Muscle of leg (tissue), 11 donors: ENCODE measurements around the gene FAM229A. TPM values are rescaled to one million over a fixed set of nuclear protein-coding genes. Genes with fewer than 3 reads are reported as not detected.
A peak's percentile ranks its signal among the peaks of the same experiment; 100 is the strongest.
"Not testable (repeated sequence)": the region's sequence is repeated elsewhere in the genome, so short reads cannot be mapped to it uniquely, and the experiment has no call there.

ENCODE experiments used
- DNase-seq: peaks from one replicate; pipeline ENCODE4 v3.0.0; 2013
- H3K27ac ChIP-seq: one replicate; pipeline ENCODE4 v1.5.1; 2013; ENCODE audit warnings: mild to moderate bottlenecking, low read length, control low read depth
- H3K27me3 ChIP-seq: one replicate; pipeline ENCODE4 v1.6.1; 2013; ENCODE audit warnings: low read length; ENCODE audit not compliant: control insufficient read depth, insufficient read depth
- H3K36me3 ChIP-seq: one replicate; pipeline ENCODE4 v1.6.1; 2013; ENCODE audit warnings: low read length; ENCODE audit not compliant: control insufficient read depth, insufficient read depth
- H3K4me1 ChIP-seq: one replicate; pipeline ENCODE4 v1.6.1; 2013; ENCODE audit warnings: low read length; ENCODE audit not compliant: control insufficient read depth, insufficient read depth
- H3K4me3 ChIP-seq: one replicate; pipeline ENCODE4 v1.5.1; 2013; ENCODE audit warnings: low read length, control low read depth
- H3K9me3 ChIP-seq: replicated peaks from 2 replicates; pipeline ENCODE4 v1.6.1; 2013; ENCODE audit warnings: low read depth, low read length; ENCODE audit not compliant: control insufficient read depth
- WGBS: methylation state at CpG from one replicate; pipeline ENCODE4 v1.1.5; 2013; ENCODE audit warnings: missing lambda C conversion rate; ENCODE audit not compliant: insufficient coverage; 5-methylcytosine and 5-hydroxymethylcytosine counted together
- polyA plus RNA-seq, 8 donors: library from polyadenylated mRNA; unstranded; fragments of 120-200 nt; gene quantifications; one replicate each; pipeline versions ENCODE4 v1.2.1 to v1.2.3, GENCODE V29; 2013; ENCODE audit warnings: inconsistent platforms in 1 of 8, low replicate concordance in 1 of 8; ENCODE audit not compliant: insufficient read length in 8 of 8, insufficient read depth in 1 of 8
- total RNA-seq: library from RNA; stranded (reverse); fragments of 120-200 nt; gene quantifications from one replicate; pipeline ENCODE4 v1.2.4, GENCODE V29; 2013

The FAM229A gene
- total and polyA plus RNA-seq, 9 donors, result 3.3 to 10.4 (median 5.7) TPM

DNA sequence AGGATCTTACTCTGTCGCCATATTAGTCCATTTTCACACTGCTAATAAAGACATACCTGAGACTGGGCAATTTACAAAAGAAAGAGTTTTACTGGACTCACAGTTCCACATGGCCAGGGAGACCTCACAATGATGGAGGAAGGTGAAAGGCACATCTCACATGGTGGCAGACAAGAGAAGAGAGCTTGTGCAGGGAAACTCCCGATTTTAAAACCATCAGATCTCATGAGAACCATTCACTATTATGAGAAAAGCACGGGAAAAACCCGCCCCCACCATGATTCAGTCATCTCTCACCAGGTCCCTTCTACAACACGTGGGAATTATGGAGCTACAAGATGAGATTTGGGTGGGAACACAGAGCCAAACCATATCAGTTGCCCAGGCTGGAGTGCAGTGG, 34.2 kb upstream of the FAM229A start:
- H3K27ac ChIP-seq, H3K27me3 ChIP-seq, H3K4me3 ChIP-seq, DNase-seq, H3K9me3 ChIP-seq: not testable (repeated sequence)
- Histone ChIP-seq H3K4me1 (peaks cover 18% of the 10 kb centered on the region), H3K36me3 (peaks cover 18% of the 10 kb centered on the region)
- no CpG with 5 or more reads among the region's 5 CpGs for WGBS

DNA sequence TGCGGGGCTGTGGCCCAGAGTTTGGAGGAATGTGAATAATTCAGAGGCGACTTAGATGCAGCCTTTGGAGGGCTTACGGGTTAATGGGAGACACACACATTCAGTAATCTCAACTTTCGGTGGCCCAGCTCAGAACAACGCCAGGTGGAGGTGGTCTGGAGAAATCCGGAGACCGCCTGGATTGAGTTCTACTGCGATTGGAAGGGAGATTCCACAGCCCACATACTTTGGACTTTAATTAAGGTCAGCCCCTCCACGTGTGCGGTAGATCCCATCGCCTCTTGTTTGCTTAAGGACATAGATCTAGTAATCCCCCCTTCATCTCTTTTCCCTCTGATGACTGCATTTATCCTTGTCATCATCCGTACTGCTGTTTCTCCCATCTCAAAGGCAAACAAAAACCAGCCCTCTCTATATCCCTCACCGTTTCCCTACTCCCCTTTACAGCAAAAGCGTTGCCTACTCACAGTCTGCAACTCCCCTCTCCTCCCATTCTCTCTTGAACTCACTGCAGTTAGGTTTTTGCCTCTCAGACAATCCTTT, 32.7 kb upstream of the FAM229A start:
- no peaks in the 10 kb centered on the region for H3K9me3 ChIP-seq
- 0% methylated on average over 4 of the region's 14 CpGs for WGBS
- DNase-seq, result no peak
- peak overlapping the region; percentile 82 for H3K4me3 ChIP-seq
- H3K4me1 ChIP-seq, result peaks cover 15% of the 10 kb centered on the region
- H3K36me3 ChIP-seq, result peaks cover 33% of the 10 kb centered on the region
- H3K27me3 ChIP-seq, result no peaks in the 10 kb centered on the region
- H3K27ac ChIP-seq, result peak overlapping the region; percentile 99

DNA sequence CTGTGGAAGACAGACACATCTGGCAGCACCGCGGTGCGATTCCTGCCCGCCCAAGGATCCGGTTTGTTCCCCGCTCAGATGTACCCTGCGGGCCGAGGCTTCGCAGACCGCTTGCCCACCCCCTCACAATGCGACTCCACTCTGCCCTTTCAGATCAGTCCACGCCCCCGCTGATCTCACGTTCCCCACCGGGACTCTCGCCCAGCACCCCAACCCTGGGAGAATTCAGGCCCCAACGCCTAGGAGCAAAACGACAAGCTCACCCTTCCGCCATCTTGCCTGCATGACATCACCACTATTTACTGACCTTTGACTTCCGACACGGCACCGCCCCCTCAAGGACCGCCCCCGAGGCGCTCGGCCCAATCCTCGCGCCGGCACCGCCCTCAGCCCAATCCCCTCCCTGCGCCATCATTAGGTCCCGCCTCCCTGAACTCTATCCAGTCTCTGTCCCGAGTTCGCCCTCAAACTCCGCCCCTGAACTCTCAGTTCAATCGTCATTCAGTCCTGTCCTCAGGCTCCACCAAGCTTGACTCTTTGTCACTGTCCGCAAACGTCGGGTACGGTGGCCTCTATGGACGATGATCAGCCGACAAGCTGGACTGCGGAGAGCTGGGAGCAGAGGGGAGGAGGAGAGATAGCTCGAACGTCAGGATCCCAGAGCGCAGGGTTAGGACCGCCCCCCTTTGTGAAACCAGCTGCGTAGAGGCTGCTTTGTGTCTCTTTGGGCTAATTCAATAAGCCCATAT, 32.0 kb upstream of the FAM229A start, which contains the start of gene BSDC1:
Gene BSDC1 (minus strand): TSS at position 301 of the 749 bp plus-strand sequence. CDS start 27 bp downstream, at position 274.
- 0% methylated on average over 48 of the region's 48 CpGs for WGBS
- Histone ChIP-seq H3K36me3 (peaks cover 38% of the 10 kb centered on the region), H3K4me1 (peaks cover 15% of the 10 kb centered on the region), H3K27ac (peak within 1 kb of the TSS; percentile 99), H3K9me3 (no peaks in the 10 kb centered on the region), H3K4me3 (peak within 1 kb of the TSS; percentile 82), H3K27me3 (no peaks in the 10 kb centered on the region)
- peak; percentile 100 for DNase-seq

DNA sequence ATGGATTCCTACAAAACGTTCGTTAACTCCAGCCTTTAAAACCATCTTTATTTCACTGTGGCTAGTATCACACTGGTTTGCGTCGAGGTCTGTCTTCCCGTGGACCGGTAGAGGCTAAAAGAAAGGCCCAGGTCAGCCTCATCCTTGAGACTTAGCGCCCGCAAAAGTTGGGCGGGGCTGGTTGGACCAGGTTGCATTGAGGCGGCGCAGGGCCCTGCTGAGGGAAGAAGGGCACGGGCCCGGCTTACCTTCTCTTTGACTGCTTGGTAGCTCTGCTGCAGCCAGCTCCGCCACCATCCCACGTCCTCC, 31.5 kb upstream of the FAM229A start:
- Histone ChIP-seq H3K9me3 (no peaks in the 10 kb centered on the region), H3K27ac (peak overlapping the region; percentile 96), H3K27me3 (no peaks in the 10 kb centered on the region), H3K4me3 (peak overlapping the region; percentile 82), H3K4me1 (peaks cover 15% of the 10 kb centered on the region), H3K36me3 (peaks cover 42% of the 10 kb centered on the region)
- peak; percentile 54 for DNase-seq
- WGBS, result 0% methylated on average over 13 of the region's 15 CpGs

DNA sequence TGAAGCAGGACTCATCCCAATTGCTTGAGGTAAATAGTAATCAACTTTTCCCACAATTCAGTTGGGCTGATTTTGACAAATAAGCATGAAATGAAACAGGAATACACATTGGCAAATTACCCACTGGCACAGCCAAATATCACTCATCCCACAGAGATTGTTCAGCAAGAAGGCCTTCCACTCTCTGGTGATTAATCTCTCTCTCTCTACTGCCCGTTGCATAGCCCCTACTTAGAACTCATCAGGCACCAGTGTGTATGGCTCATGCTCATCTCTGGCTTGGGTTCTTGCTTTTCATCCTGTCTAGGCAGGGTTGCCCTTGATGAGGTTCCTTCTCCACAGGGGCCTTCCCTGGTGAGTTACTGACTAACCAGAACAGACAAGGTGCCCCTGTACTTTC, 30.9 kb upstream of the FAM229A start:
- 56% methylated on average over 1 of the region's 1 CpG for WGBS
- H3K4me1 ChIP-seq, result peaks cover 15% of the 10 kb centered on the region
- H3K36me3 ChIP-seq, result peaks cover 48% of the 10 kb centered on the region
- no peaks in the 10 kb centered on the region for H3K9me3 ChIP-seq
- peak overlapping the region; percentile 96 for H3K27ac ChIP-seq
- H3K4me3 ChIP-seq, result peak overlapping the region; percentile 82
- no peaks in the 10 kb centered on the region for H3K27me3 ChIP-seq
- peak; percentile 16 for DNase-seq

DNA sequence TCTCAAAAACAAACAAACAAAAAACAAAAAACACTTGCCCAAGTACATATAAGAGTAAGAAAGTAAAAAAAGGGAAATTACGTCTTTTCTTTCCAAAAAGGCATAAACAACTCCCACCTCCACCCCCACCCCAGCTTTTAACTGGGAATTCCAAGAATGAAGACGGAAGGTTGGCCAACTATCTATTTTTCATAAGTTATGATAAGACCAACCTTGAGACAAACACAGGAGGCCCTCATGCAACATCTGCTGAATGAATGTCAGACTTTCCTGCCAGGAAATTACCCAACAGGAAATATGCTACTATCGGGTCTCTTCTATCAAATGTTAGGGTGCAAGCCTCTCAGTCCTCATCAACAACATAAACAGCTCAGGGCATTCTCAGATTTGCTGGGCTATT, 30.0 kb upstream of the FAM229A start:
- H3K36me3 ChIP-seq, result peaks cover 53% of the 10 kb centered on the region
- H3K4me1 ChIP-seq, result peaks cover 15% of the 10 kb centered on the region
- DNase-seq, result no peak
- H3K27ac ChIP-seq, result no peak overlapping the region
- no peak overlapping the region for H3K4me3 ChIP-seq
- H3K27me3 ChIP-seq, result no peaks in the 10 kb centered on the region
- no peaks in the 10 kb centered on the region for H3K9me3 ChIP-seq
- WGBS, result no CpG with 5 or more reads among the region's 3 CpGs

DNA sequence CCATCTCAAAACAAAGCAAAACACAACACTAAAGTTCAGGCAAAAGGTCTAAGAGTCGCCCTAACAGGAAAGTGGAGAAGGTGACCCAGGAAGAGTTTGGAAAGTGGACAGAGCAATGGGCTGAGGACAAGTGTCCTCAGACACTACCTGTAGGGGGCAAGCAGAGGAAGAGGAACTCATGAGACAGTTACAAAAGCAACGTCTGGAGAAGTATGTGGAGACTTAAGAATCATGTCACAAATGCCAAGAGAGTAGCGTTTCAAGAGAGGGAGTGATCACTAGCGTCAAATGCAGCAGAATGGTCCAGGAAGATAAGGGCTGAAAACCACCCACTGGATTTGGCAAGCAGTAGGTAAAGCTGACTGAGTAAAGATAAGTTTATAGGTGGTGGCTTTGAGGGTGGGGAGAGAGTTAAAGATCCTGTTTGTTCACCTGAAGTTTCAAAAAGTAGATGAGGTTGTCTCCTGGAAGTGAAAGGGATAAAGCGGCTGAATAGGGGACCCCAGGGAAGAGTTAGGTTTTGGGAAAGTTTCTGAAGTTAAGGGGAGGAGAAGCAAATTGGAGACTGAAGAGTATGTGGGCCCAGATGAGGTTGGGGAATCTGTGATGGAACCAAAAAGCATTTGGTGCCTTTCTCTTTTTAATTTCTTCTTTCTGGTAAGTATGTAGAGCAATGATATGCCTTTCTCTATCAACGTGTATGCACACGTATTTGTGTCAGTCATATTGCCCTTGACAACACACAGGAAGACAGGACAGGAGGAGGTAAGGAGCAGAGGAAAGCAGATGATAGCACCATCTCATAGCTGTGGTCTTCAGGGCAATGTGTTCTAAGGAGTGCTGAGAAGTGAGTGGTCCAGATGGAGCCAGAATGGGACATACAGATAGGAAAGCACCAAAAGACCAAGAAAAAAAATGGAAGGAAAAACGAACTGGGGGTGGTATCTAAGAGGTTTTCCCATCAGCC, 28.9 kb upstream of the FAM229A start:
- no peak for DNase-seq
- H3K27me3 ChIP-seq, result no peaks in the 10 kb centered on the region
- H3K9me3 ChIP-seq, result no peaks in the 10 kb centered on the region
- H3K4me3 ChIP-seq, result no peak overlapping the region
- no peak overlapping the region for H3K27ac ChIP-seq
- H3K36me3 ChIP-seq, result peaks cover 59% of the 10 kb centered on the region
- WGBS, result 78% methylated on average over 6 of the region's 8 CpGs
- H3K4me1 ChIP-seq, result peaks cover 15% of the 10 kb centered on the region

DNA sequence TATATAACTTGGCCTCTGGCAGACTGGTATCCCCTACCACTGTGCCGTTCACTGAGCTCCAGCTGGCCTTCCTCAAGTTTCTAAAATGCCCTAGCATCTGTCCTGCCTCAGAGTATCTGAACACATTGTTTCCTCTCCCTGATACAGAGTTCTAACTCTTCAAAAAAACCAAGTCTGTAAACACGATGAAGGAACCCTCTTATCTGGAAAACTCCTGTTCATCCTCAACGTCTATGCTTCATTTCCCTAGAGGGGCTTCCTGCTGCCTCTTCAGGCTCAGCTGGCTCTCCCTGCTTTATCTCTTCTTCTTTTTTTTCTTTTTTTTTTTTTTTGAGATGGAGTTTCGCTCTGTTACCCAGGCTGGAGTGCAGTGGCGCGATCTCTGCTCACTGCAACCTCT, 26.4 kb upstream of the FAM229A start:
- Histone ChIP-seq H3K4me1 (peaks cover 11% of the 10 kb centered on the region), H3K36me3 (peaks cover 81% of the 10 kb centered on the region)

DNA sequence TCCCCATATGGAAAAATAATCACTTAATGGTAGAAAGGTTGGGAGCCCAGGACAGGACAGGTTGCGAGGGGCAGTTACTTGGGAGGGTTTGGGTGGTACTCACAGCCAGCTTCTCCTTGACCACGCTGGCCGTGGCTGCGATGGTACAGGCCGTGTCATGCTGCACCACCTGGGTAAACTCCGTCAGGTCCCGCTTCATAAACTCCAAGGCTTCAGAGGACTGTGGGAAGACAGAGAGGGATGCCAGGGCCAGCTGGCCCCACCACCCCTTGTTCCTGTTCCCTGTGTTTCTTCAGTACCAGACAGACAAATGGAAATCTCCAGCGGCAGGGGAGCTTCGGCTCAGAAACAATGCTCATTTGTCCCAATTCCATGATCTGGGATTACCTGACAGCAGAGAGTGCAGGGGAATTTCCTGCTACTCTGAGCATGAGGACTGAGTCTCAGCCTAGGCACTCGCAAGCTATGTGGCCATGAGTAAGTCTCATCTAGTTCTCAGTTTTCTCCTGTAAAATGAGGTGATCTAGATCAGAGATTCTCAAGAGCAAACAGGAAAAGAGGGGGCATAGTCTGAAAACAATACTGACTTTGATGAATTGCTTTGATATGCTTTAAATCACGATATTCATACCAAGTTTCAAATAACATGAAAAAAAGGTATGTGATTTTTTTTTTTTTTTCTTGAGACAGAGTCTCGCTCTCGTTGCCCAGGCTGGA, 24.5 kb upstream of the FAM229A start:
- Histone ChIP-seq H3K36me3 (peaks cover 80% of the 10 kb centered on the region), H3K27ac (no peak overlapping the region), H3K27me3 (no peaks in the 10 kb centered on the region), H3K9me3 (no peaks in the 10 kb centered on the region), H3K4me3 (no peak overlapping the region), H3K4me1 (no peaks in the 10 kb centered on the region)
- 86% methylated on average over 9 of the region's 13 CpGs for WGBS
- no peak for DNase-seq

More for the DNA sequence above, 26.4 kb upstream of the FAM229A start:
- Histone ChIP-seq H3K9me3 (no peaks in the 10 kb centered on the region), H3K4me3 (no peak overlapping the region), H3K27me3 (no peaks in the 10 kb centered on the region), H3K27ac (no peak overlapping the region)
- 72% methylated on average over 3 of the region's 6 CpGs for WGBS
- no peak for DNase-seq
